Upper lobe of left lung (tissue), 6 donors: ENCODE results near the gene PCDHA5. TPM values are rescaled to one million over a fixed set of nuclear protein-coding genes. Genes with fewer than 3 reads are reported as not detected.
A peak's percentile ranks its signal among the peaks of the same experiment; 100 is the strongest.
"Not testable (repeated sequence)": the region's sequence is repeated elsewhere in the genome, so short reads cannot be mapped to it uniquely, and the experiment has no call there.

Source experiments
- ATAC-seq, 2 donors: fragments of 200-7000 bp; cut with Tn5 transposase; one replicate each; pipeline ENCODE4 v1.9.1; 2022; ENCODE audit warnings: mild to moderate bottlenecking in 2 of 2, moderate library complexity in 2 of 2; ENCODE audit not compliant: low FRiP score in 2 of 2
- DNase-seq, 2 donors: peaks; one replicate each; pipeline ENCODE4 v3.0.0-alpha.2; 2019 to 2020
- H3K27ac ChIP-seq, 4 donors: fragments of 200-600 bp; sonication (generic); one replicate each; pipeline ENCODE4 v1.5.1; 2016 to 2019
- H3K27me3 ChIP-seq, 4 donors: fragments of 200-600 bp; sonication (generic); one replicate each; pipeline ENCODE4 v1.5.1; 2017 to 2019
- H3K36me3 ChIP-seq, 4 donors: fragments of 200-600 bp; sonication (generic); one replicate each; pipeline ENCODE4 v1.5.1; 2016 to 2019
- H3K4me1 ChIP-seq, 4 donors: fragments of 200-600 bp; sonication (generic); one replicate each; pipeline ENCODE4 v1.5.1; 2018 to 2019
- H3K4me3 ChIP-seq, 4 donors: fragments of 200-600 bp; sonication (generic); one replicate each; pipeline ENCODE4 v1.5.1; 2017 to 2019; ENCODE audit warnings: mild to moderate bottlenecking in 2 of 4, moderate library complexity in 1 of 4
- H3K9me3 ChIP-seq, 4 donors: fragments of 200-600 bp; sonication (generic); one replicate each; pipeline ENCODE4 v1.5.1; 2018 to 2019
- CTCF ChIP-seq, 6 experiments: fragments of 450-650 bp in 4 of 6; fragments of 200-600 bp in 2 of 6; sonication (generic) in 2 of 6; IDR thresholded peaks; one replicate each; pipeline ENCODE4 v1.5.1; 2016 to 2019; ENCODE audit warnings: antibody characterized with exemption in 6 of 6
- EP300 ChIP-seq, 4 donors: sonication (generic); formaldehyde crosslinking; IDR thresholded peaks; one replicate each; pipeline ENCODE4 v1.5.1; 2017; ENCODE audit warnings: antibody characterized with exemption in 4 of 4, control low read depth in 2 of 4
- POLR2A ChIP-seq, 4 donors: fragments of 450-650 bp; IDR thresholded peaks; one replicate each; pipeline ENCODE4 v1.5.1; 2016 to 2017; ENCODE audit warnings: antibody characterized with exemption in 4 of 4, mild to moderate bottlenecking in 2 of 4
- POLR2AphosphoS5 ChIP-seq, 2 donors: sonication (generic); formaldehyde crosslinking; IDR thresholded peaks; one replicate each; pipeline ENCODE4 v1.5.1; 2017; ENCODE audit warnings: antibody characterized with exemption in 2 of 2
- WGBS, 2 donors: methylation state at CpG; one replicate each; pipeline ENCODE4 v1.1.5; 2017 to 2018; 5-methylcytosine and 5-hydroxymethylcytosine counted together
- total RNA-seq, 6 donors: library from RNA; depleted of rRNA in 4 of 6; stranded (reverse); fragments of >200 nt in 4 of 6; gene quantifications; one replicate each; pipeline versions ENCODE4 v1.1.0 to v1.2.1, GENCODE V29; 2016 to 2021
- donor health status: DM: no; HTN: no; CAD: no; lungs with moderate emphysema.
- donor health status: DM: no; HTN: yes; CAD: no; lungs with severe emphysema.

PCDHA5 gene
- total RNA-seq, 6 donors from 2014 or later: 0.15 to 1.4 (median 0.72) TPM

GRCh38 chr5:140801494-140801841 lies 19.9 kb upstream of the PCDHA5 start:
- Histone ChIP-seq H3K4me3 (peak overlapping the region in 3 of 4 donors; percentile 36 to 43 (median 38)), H3K4me1 (no peaks in the 10 kb centered on the region), H3K9me3 (peaks cover 5 to 39% (median 36%) of the 10 kb centered on the region in 4 donors), H3K36me3 (no peaks in the 10 kb centered on the region), H3K27me3 (no peaks in the 10 kb centered on the region), H3K27ac (no peak overlapping the region)
- 14 to 23% methylated on average over 16 of the region's 16 CpGs for WGBS, 2 donors
- no peak for TF ChIP-seq POLR2A (IDR thresholded peaks at IDR 0.05)
- TF ChIP-seq CTCF (IDR thresholded peaks at IDR 0.05): peak in 1 of 6 experiments; percentile 17
- no peak for TF ChIP-seq EP300 (IDR thresholded peaks at IDR 0.05)
- no peak for TF ChIP-seq POLR2AphosphoS5 (IDR thresholded peaks at IDR 0.05)
- ATAC-seq (no peak), DNase-seq (no peak)

DNA sequence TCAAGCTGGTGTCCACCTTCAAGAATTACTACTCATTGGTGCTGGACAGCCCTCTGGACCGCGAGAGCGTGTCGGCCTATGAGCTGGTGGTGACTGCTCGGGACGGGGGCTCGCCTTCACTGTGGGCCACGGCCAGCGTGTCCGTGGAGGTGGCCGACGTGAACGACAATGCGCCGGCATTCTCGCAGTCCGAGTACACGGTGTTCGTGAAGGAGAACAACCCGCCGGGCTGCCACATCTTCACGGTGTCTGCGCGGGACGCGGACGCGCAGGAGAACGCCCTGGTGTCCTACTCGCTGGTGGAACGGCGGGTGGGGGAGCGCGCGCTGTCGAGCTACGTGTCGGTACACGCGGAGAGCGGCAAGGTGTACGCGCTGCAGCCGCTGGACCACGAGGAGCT lies 19.0 kb upstream of the PCDHA5 start:
- H3K27me3 ChIP-seq, H3K4me1 ChIP-seq, H3K4me3 ChIP-seq, ATAC-seq, H3K27ac ChIP-seq, H3K36me3 ChIP-seq: not testable (repeated sequence)
- peaks cover 5 to 39% (median 34%) of the 10 kb centered on the region in 4 donors for H3K9me3 ChIP-seq
- WGBS, 2 donors: 52 to 56% methylated on average over 32 to 45 of the region's 45 CpGs
- DNase-seq: peak in 1 of 2 donors; percentile 81

GRCh38 chr5:140802781-140803271 lies 18.6 kb upstream of the PCDHA5 start:
- DNase-seq (peak in 1 of 2 donors; percentile 81), ATAC-seq (no peak)
- 61% methylated on average over 24 of the region's 53 CpGs; no CpG with 5 or more reads in 1 of the 2 donors for WGBS, 2 donors
- Histone ChIP-seq H3K36me3 (no peaks in the 10 kb centered on the region), H3K4me3 (no peak overlapping the region), H3K27me3 (no peaks in the 10 kb centered on the region), H3K9me3 (peaks cover 5 to 41% (median 38%) of the 10 kb centered on the region in 4 donors), H3K27ac (no peak overlapping the region), H3K4me1 (no peaks in the 10 kb centered on the region)
- no peak for TF ChIP-seq EP300 (IDR thresholded peaks at IDR 0.05)
- no peak for TF ChIP-seq CTCF (IDR thresholded peaks at IDR 0.05)
- TF ChIP-seq POLR2A (IDR thresholded peaks at IDR 0.05): no peak
- TF ChIP-seq POLR2AphosphoS5 (IDR thresholded peaks at IDR 0.05): no peak

- 27 to 28% methylated on average over 11 to 23 of the region's 47 CpGs for WGBS, 2 donors
- H3K4me1 ChIP-seq: no peaks in the 10 kb centered on the region
- H3K9me3 ChIP-seq: peaks cover 5 to 51% (median 45%) of the 10 kb centered on the region in 4 donors
- peak within 1 kb of the TSS in 3 of 4 donors; percentile 39 to 45 (median 43) for H3K4me3 ChIP-seq
- no peaks in the 10 kb centered on the region for H3K36me3 ChIP-seq
- TF ChIP-seq CTCF (IDR thresholded peaks at IDR 0.05): peak in 3 of 6 experiments; percentile 21 to 35 (median 33)
- peak in 2 of 4 donors; percentile 24 to 73 for TF ChIP-seq EP300 (IDR thresholded peaks at IDR 0.05)
- TF ChIP-seq POLR2A (IDR thresholded peaks at IDR 0.05): no peak
- TF ChIP-seq POLR2AphosphoS5 (IDR thresholded peaks at IDR 0.05): no peak
- peak in 1 of 2 donors; percentile 84 for ATAC-seq
- H3K27me3 ChIP-seq: no peaks in the 10 kb centered on the region
- DNase-seq: peak in 1 of 2 donors; percentile 61
- peak within 1 kb of the TSS in 2 of 4 donors; percentile 39 to 57 for H3K27ac ChIP-seq
Observed at GRCh38 chr5:140806834-140807775, 14.3 kb upstream of the PCDHA5 start, which contains the start of gene PCDHA4. Gene PCDHA4, plus strand, starts transcription at chr5:140807068.

DNA sequence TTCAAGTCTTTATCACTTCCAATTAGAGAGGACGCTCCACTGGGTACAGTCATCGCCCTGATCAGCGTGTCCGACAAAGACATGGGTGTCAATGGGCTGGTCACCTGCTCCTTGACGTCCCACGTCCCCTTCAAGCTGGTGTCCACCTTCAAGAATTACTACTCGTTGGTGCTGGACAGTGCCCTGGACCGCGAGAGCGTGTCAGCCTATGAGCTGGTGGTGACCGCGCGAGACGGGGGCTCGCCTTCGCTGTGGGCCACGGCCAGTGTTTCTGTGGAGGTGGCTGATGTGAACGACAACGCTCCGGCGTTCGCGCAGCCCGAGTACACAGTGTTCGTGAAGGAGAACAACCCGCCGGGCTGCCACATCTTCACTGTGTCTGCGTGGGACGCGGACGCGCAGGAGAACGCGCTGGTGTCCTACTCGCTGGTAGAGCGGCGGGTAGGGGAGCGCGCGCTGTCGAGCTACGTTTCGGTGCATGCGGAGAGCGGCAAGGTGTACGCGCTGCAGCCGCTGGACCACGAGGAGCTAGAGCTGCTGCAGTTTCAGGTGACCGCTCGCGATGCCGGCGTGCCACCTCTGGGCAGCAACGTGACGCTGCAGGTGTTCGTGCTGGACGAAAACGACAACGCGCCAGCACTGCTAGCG lies 13.0 kb upstream of the PCDHA5 start:
- not testable (repeated sequence) for ATAC-seq, H3K27ac ChIP-seq, H3K4me1 ChIP-seq, H3K27me3 ChIP-seq, H3K4me3 ChIP-seq, H3K36me3 ChIP-seq
- H3K9me3 ChIP-seq: peaks cover 0 to 38% (median 32%) of the 10 kb centered on the region in 4 donors
- 68% methylated on average over 52 to 62 of the region's 62 CpGs for WGBS, 2 donors
- peak in 1 of 2 donors; percentile 80 for DNase-seq
